ENCODE data around the gene POGLUT2.

POGLUT2 gene

DNA sequence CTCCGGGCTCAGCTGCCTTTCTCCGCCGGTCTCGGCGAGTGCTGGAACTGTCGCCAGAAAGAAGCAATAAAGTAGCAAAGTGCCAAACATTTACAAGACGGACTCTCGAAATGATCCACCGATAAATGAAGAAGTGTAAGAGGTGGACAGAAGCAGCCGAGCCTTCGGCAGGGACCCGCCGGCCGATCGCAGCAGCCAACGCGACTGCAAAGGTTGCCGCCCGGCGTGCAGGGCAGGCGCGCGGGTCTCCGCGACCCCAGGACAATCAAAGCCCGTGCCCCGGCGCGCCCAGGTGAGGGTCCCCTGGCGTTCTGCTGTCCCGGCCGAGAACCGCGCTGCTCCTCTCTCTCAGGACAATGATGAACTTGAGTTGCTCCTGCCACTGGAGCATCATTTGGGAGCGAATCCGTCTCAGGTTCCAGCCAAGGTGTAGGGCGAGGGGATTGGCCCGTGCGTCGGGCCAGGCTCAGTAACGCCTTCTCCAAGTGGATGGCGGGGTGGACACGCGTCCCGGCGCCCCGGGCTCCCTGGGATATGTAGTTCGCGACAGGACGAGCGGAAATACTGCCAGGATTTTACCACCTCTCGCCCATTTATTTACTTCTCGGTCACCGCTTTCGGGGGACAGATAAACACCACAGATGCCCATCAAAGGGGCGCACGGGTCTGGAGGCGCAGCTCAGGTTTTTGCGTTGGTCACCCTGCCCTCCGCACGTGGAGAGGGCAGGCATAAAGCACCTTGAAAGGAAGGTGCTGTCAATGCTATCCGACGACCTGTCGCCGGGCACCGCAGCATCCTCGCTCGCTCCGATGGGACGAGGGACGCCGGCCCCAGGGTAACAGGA lies at the start of gene POGLUT2, which contains the start of gene BIVM:
POGLUT2 (minus strand) TSS at position 396 of the 845 bp plus-strand sequence; CDS start at position 90, 306 bp downstream.
BIVM (plus strand) TSS at position 539 of the 845 bp plus-strand sequence. CDS start 8,149 bp downstream, outside the sequence.
- no peaks in the 10 kb centered on the region for H3K27me3 Mint-ChIP-seq (ENCODE audit: low read depth, poor library complexity)
- peak within 1 kb of the TSS; percentile 62 for H3K27ac Mint-ChIP-seq
- peaks cover 15% of the 10 kb centered on the region for H3K36me3 Mint-ChIP-seq (ENCODE audit: low read depth)
- H3K4me3 Mint-ChIP-seq, result peak within 1 kb of the TSS; percentile 97
- peaks cover 32% of the 10 kb centered on the region for H3K4me1 Mint-ChIP-seq
- H3K9me3 Mint-ChIP-seq, result no peaks in the 10 kb centered on the region
- peak; percentile 86 for DNase-seq
- TF ChIP-seq, protein P1, sequence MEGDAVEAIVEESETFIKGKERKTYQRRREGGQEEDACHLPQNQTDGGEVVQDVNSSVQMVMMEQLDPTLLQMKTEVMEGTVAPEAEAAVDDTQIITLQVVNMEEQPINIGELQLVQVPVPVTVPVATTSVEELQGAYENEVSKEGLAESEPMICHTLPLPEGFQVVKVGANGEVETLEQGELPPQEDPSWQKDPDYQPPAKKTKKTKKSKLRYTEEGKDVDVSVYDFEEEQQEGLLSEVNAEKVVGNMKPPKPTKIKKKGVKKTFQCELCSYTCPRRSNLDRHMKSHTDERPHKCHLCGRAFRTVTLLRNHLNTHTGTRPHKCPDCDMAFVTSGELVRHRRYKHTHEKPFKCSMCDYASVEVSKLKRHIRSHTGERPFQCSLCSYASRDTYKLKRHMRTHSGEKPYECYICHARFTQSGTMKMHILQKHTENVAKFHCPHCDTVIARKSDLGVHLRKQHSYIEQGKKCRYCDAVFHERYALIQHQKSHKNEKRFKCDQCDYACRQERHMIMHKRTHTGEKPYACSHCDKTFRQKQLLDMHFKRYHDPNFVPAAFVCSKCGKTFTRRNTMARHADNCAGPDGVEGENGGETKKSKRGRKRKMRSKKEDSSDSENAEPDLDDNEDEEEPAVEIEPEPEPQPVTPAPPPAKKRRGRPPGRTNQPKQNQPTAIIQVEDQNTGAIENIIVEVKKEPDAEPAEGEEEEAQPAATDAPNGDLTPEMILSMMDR (IDR thresholded peaks at IDR 0.05), result no peak

DNA sequence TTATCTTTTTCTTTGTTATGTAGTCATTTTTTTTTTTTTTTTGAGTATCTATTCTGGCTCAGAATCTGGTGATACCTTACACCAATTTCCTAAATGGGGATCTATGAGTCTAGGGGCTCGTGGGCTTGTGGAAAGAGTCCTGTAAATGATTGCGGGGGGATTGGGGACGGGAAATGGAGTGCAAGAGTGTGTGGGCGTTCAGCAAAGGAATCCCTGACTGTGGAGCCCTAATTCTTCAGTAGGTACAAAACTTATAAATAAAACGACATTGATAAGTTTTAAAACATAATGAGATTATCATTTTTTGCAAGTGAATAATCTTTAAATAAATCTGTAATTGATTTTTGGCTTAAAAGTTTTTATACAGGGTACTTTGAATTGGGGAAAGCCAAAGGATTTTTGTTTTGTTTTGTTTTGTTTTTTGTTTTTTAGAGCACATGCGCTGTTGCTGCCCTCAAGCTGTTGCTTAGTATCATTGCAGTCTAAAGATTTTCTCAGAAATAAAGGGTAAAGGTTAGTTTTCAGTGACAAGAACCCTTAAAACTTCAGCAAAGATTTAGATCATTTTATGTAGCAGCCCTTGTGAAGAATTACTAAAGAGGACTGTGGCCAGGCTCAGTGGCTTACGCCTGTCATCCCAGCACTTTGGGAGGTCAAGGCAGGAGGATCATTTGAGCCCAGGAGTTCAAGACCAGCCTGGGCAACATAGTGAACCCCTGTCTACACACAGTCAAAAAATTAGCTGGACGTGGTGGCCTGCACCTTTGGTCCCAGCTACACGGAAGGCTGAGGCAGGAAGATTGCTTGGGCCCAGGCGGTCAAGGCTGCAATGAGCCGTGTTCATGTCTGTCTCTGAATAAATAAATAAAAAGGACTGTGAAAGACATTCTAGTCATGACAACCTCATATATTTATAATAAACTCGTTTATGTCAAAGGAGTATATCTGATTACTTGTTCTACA lies 48.8 kb upstream of the POGLUT2 start:
- no peak for DNase-seq
- Mint-ChIP-seq H3K9me3 (no peaks in the 10 kb centered on the region), H3K27me3 (ENCODE audit: low read depth, poor library complexity) (no peaks in the 10 kb centered on the region), H3K4me3 (peak overlapping the region; percentile 96), H3K36me3 (ENCODE audit: low read depth) (no peaks in the 10 kb centered on the region), H3K4me1 (peaks cover 20% of the 10 kb centered on the region), H3K27ac (peak overlapping the region; percentile 58)
- TF ChIP-seq, protein P1 (IDR thresholded peaks at IDR 0.05), result peak; percentile 64

DNA sequence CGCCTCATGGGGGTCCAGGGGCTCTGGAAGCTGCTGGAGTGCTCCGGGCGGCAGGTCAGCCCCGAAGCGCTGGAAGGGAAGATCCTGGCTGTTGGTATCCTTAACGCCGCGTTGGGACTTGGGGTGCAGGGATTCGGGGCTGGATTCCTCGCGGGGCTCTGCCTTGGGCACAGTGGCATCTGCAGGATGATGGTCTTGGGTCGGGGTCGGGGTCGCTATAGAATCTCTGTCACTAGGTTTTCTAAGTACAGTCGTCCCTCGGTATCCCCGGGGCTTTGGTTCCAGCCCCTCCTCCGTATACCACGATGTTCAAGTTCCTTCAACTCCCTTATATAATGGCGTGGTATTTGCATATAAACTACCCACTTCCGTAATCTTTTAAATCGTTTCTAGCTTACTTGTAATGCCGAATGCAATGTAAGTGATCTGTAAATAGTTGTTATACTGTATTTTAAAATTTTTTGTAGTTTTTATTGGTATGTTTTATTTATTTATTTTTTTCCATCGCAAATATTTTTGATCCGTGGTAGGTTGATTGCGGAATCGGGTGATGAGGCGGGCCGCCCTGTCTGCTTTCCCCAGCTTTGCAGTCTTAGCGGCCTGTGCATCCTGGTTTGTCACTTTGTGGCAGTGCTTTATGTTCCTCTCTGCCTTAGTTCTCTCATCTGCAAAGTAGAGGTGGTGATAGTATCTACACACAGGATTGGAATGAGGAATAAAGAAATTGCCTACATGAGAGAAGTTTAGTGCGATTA lies 47.7 kb upstream of the POGLUT2 start:
- Mint-ChIP-seq H3K27ac (peak overlapping the region; percentile 99), H3K9me3 (no peaks in the 10 kb centered on the region), H3K36me3 (ENCODE audit: low read depth) (no peaks in the 10 kb centered on the region), H3K4me1 (peaks cover 20% of the 10 kb centered on the region), H3K4me3 (peak overlapping the region; percentile 96), H3K27me3 (ENCODE audit: low read depth, poor library complexity) (no peaks in the 10 kb centered on the region)
- peak; percentile 24 for DNase-seq
- TF ChIP-seq, protein P1 (IDR thresholded peaks at IDR 0.05), result no peak

DNA sequence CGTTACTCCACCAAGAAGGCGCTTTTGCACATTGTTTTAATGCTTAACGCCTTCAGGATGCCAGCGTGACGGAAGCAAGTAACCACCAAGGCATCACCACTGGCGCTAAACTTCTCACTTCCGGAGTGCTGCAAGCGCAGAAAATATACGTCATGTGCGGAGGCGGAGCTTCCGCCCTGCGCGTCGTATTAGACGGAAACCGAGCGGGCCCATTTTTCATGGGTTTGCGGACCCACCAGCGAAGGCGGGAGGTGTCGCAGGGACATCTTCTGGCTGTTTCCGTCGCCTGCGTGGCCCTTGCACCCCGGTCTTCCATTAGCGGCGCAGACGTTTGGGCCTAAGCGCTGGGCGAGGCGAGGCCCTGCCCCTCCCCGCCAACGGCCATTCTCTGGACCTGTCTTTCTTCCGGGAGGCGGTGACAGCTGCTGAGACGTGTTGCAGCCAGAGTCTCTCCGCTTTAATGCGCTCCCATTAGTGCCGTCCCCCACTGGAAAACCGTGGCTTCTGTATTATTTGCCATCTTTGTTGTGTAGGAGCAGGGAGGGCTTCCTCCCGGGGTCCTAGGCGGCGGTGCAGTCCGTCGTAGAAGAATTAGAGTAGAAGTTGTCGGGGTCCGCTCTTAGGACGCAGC lies 47.0 kb upstream of the POGLUT2 start, which contains the start of gene ERCC5:
ERCC5 (plus strand) TSS at position 403 of the 631 bp plus-strand sequence. CDS start 235 bp downstream, outside the sequence.
- TF ChIP-seq, protein P1 (IDR thresholded peaks at IDR 0.05), result no peak
- Mint-ChIP-seq H3K4me3 (peak within 1 kb of the TSS; percentile 96), H3K4me1 (peaks cover 20% of the 10 kb centered on the region), H3K9me3 (no peaks in the 10 kb centered on the region), H3K36me3 (ENCODE audit: low read depth) (no peaks in the 10 kb centered on the region), H3K27me3 (ENCODE audit: low read depth, poor library complexity) (no peaks in the 10 kb centered on the region), H3K27ac (peak within 1 kb of the TSS; percentile 99)
- peak; percentile 92 for DNase-seq

DNA sequence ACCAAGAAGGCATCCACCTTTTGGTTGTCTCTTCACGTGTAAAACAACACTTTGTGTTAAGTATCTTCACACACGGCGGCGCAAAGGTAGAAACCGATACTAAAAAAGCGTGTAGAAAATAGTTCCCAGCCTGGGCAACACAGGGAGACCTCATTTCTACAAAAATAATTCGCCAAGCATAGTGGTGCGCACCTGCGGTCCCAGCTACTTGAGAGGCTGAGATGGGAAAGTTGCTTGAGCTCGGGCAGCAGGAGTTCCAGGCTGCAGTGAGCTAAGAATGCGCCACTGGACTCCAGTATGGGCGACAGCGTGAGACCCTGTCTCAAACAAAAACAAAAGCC lies 46.5 kb upstream of the POGLUT2 start:
- peaks cover 20% of the 10 kb centered on the region for H3K4me1 Mint-ChIP-seq
- H3K9me3 Mint-ChIP-seq, result no peaks in the 10 kb centered on the region
- DNase-seq, result no peak
- TF ChIP-seq, protein P1 (IDR thresholded peaks at IDR 0.05), result no peak
- H3K36me3 Mint-ChIP-seq (ENCODE audit: low read depth), result no peaks in the 10 kb centered on the region
- H3K4me3 Mint-ChIP-seq, result peak overlapping the region; percentile 96
- H3K27me3 Mint-ChIP-seq (ENCODE audit: low read depth, poor library complexity), result no peaks in the 10 kb centered on the region
- H3K27ac Mint-ChIP-seq, result peak overlapping the region; percentile 99

All from nephron progenitor cell (in vitro differentiated cells).